Type B pancreatic cell (in vitro differentiated cells): Measurements from ENCODE around the gene SNX21. TPM values are rescaled to one million over a fixed set of nuclear protein-coding genes. Genes with fewer than 3 reads are reported as not detected.

Source experiments
- DNase-seq: peaks from one replicate; pipeline ENCODE4 v3.0.0; 2021; ENCODE audit warnings: mixed read lengths; ENCODE audit not compliant: unreplicated experiment; ENCODE audit errors: extremely low spot score
- H3K27ac Mint-ChIP-seq: 2 replicates; pipeline ENCODE4 v1.8.0; 2021; ENCODE audit warnings: mild to moderate bottlenecking, mixed read lengths
- H3K27me3 Mint-ChIP-seq: 2 replicates; pipeline ENCODE4 v1.8.0; 2021; ENCODE audit warnings: mixed read lengths
- H3K36me3 Mint-ChIP-seq: 2 replicates; pipeline ENCODE4 v1.8.0; 2021; ENCODE audit warnings: mixed read lengths
- H3K4me1 Mint-ChIP-seq: one replicate; pipeline ENCODE4 v1.8.0; 2021; ENCODE audit warnings: mixed read lengths; ENCODE audit not compliant: unreplicated experiment
- H3K4me3 Mint-ChIP-seq: 2 replicates; pipeline ENCODE4 v1.8.0; 2021; ENCODE audit warnings: mild to moderate bottlenecking, mixed read lengths
- H3K9me3 Mint-ChIP-seq: 2 replicates; pipeline ENCODE4 v1.8.0; 2021; ENCODE audit warnings: mixed read lengths
- CTCF ChIP-seq: fragments of 200-600 bp; sonication (generic); conservative IDR thresholded peaks from 2 replicates; pipeline ENCODE4 v1.5.0; 2021; ENCODE audit warnings: antibody characterized with exemption, mild to moderate bottlenecking
- total RNA-seq: library from RNA; stranded (reverse); gene quantifications from 2 replicates; pipeline ENCODE4 v1.2.1, GENCODE V29; 2021; ENCODE audit warnings: low replicate concordance

Gene SNX21
- total RNA-seq, 1 donor from 2014 or later: 16.4 TPM

GRCh38 chr20:45798935-45799642 is 34.5 kb upstream of the SNX21 start:
- Mint-ChIP-seq H3K27ac (peak overlapping the region; percentile 4), H3K9me3 (no peaks in the 10 kb centered on the region), H3K4me1 (no peaks in the 10 kb centered on the region), H3K36me3 (peaks cover 18% of the 10 kb centered on the region), H3K4me3 (no peak overlapping the region), H3K27me3 (no peaks in the 10 kb centered on the region)
- peak; percentile 77 for TF ChIP-seq CTCF
- no peak for DNase-seq

- no peaks in the 10 kb centered on the region for H3K9me3 Mint-ChIP-seq
- no peak overlapping the region for H3K27ac Mint-ChIP-seq
- no peak overlapping the region for H3K4me3 Mint-ChIP-seq
- DNase-seq: no peak
- no peaks in the 10 kb centered on the region for H3K4me1 Mint-ChIP-seq
- H3K27me3 Mint-ChIP-seq: no peaks in the 10 kb centered on the region
- peaks cover 16% of the 10 kb centered on the region for H3K36me3 Mint-ChIP-seq
- no peak for TF ChIP-seq CTCF
Measured at GRCh38 chr20:45801851-45802250, 31.7 kb upstream of the SNX21 start.

- TF ChIP-seq CTCF: no peak
- H3K4me3 Mint-ChIP-seq: no peak overlapping the region
- peaks cover 20% of the 10 kb centered on the region for H3K36me3 Mint-ChIP-seq
- peaks cover 12% of the 10 kb centered on the region for H3K4me1 Mint-ChIP-seq
- H3K27me3 Mint-ChIP-seq: no peaks in the 10 kb centered on the region
- H3K27ac Mint-ChIP-seq: no peak overlapping the region
- no peaks in the 10 kb centered on the region for H3K9me3 Mint-ChIP-seq
- DNase-seq: no peak
Measured at GRCh38 chr20:45810191-45810970, 23.2 kb upstream of the SNX21 start.

GRCh38 chr20:45812157-45813005 is 21.2 kb upstream of the SNX21 start, which contains the start of gene UBE2C:
TSS of gene UBE2C (plus strand) at chr20:45812644. CDS start at chr20:45812696, 52 bp downstream.
- Mint-ChIP-seq H3K4me3 (peak within 1 kb of the TSS; percentile 94), H3K27ac (peak within 1 kb of the TSS; percentile 83), H3K27me3 (no peaks in the 10 kb centered on the region), H3K4me1 (peaks cover 16% of the 10 kb centered on the region), H3K9me3 (no peaks in the 10 kb centered on the region), H3K36me3 (peaks cover 23% of the 10 kb centered on the region)
- DNase-seq: peak; percentile 97
- TF ChIP-seq CTCF: no peak

GRCh38 chr20:45813006-45813340 is 20.6 kb upstream of the SNX21 start:
- Mint-ChIP-seq H3K27ac (peak overlapping the region; percentile 83), H3K36me3 (peaks cover 23% of the 10 kb centered on the region), H3K4me1 (peaks cover 20% of the 10 kb centered on the region), H3K4me3 (peak overlapping the region; percentile 94), H3K9me3 (no peaks in the 10 kb centered on the region), H3K27me3 (no peaks in the 10 kb centered on the region)
- DNase-seq: no peak
- no peak for TF ChIP-seq CTCF
